ENCODE data around the gene MAP3K4.

MAP3K4 gene

GRCh38 chr6:161134550-161135298 lies 143.2 kb downstream of the MAP3K4 start:
- H3K4me3 ChIP-seq (ENCODE audit: low read length), result no peak overlapping the region
- no peak for TF ChIP-seq ZNF274 (IDR thresholded peaks at IDR 0.05; ENCODE audit: low read depth, low read length)

- no peak overlapping the region for H3K4me3 ChIP-seq (ENCODE audit: low read length)
These were observed 144.4 kb downstream of the MAP3K4 start for GRCh38 chr6:161135695-161136591.

DNA sequence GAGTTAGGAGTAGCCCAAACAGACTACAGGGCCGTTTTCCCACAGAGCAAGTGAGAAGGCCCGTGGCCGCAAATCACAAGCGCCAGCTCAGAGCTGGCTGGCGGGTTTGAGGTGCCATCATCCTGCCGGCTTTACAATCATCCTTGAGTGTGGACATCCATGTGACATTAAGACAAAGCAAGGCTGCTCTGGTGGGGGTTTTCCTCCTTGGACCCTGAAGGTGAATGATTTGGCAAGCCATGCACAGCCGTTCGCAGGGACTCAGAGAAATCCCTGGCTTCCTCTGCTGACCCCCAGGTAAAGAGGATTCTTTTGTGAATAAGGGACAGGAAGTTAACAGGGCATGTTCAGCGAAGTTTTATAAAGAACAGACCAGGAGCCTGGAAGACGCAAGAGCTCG lies 145.1 kb downstream of the MAP3K4 start:
- no peak overlapping the region for H3K4me3 ChIP-seq (ENCODE audit: low read length)
- no peak for TF ChIP-seq ZNF274 (IDR thresholded peaks at IDR 0.05; ENCODE audit: low read depth, low read length)

More at GRCh38 chr6:161135695-161136591, 144.4 kb downstream of the MAP3K4 start:
- TF ChIP-seq ZNF274 (IDR thresholded peaks at IDR 0.05; ENCODE audit: low read depth, low read length), result no peak

DNA sequence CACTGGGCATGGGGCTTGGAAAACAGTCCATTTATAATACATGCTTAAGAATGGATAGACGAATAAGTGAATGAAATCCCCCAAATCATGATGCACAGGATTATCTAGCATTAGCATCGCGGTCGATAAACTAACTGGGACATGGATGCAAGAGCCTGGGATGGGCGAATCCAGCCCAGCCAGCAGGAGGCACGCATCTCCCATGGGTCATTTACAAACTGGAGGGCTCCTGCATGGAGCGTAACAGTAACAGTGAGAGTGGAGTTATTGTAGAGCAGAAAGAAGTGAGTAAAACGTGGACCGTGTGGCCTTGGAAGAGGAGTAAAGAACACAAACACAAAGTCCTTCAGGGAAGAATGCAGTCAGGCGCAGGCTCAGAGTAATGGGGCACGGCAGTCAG lies 145.8 kb downstream of the MAP3K4 start:
- no peak for TF ChIP-seq ZNF274 (IDR thresholded peaks at IDR 0.05; ENCODE audit: low read depth, low read length)
- no peak overlapping the region for H3K4me3 ChIP-seq (ENCODE audit: low read length)

DNA sequence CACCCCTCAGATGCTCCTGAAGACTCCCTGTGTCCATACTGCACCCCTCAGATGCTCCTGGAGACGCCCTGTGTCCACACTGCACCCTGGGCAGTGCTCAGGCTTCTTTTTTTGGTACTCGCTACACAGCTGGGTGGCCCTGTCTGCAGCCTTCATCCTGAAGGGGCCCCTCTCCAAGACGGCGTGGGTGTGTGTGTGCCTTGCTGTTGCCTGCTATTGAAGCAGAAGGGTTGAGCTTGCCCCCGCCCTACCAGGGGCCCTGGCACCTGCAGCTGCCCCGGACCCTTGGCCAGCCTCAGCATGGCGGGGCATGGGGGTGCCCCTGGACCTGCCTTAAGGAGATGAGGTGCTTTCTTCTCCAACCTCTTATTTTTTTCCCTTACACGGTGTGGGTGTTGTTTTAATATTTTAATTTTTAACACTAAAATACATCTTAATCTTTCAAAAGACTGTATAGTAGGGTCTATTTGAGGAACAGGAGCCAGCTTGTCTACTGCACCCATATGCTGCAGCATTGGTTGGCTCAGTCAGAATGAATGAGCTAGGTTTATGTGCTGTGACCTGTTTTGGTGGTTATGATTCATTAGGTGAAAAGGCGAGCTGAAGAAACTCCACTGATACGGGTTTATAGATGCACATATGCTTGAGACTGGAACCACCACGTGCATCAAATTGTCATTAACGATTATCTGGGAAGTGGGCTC lies 146.4 kb downstream of the MAP3K4 start:
- TF ChIP-seq ZNF274 (IDR thresholded peaks at IDR 0.05; ENCODE audit: low read depth, low read length), result no peak
- no peak overlapping the region for H3K4me3 ChIP-seq (ENCODE audit: low read length)

GRCh38 chr6:161138543-161139303 lies 147.2 kb downstream of the MAP3K4 start:
- no peak for TF ChIP-seq ZNF274 (IDR thresholded peaks at IDR 0.05; ENCODE audit: low read depth, low read length)
- no peak overlapping the region for H3K4me3 ChIP-seq (ENCODE audit: low read length)

DNA sequence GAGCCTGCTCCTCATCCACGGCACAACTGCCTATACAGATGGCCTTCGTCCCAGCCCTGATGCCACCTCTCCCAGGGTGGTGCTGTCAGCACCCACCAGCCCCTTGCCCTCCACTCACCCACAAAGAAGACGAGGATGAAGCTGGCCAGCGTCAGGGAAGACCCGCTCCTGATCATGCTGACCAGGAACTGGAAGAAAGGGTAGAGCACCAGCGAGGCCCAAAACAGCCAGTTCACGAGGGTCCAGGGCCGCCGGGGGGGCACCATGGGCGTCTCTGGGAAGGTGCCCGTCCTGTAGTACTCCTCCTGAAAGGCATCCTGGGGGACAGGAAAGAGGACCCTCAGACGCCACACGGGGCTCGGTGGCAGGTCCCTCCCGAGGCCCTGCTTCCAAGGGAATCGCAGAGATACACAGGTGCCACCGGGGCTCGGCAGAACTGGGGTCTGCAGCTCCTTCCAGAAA lies 147.8 kb downstream of the MAP3K4 start:
- TF ChIP-seq ZNF274 (IDR thresholded peaks at IDR 0.05; ENCODE audit: low read depth, low read length), result no peak

GRCh38 chr6:161139766-161140553 lies 148.4 kb downstream of the MAP3K4 start:
- no peak overlapping the region for H3K4me3 ChIP-seq (ENCODE audit: low read length)
- no peak for TF ChIP-seq ZNF274 (IDR thresholded peaks at IDR 0.05; ENCODE audit: low read depth, low read length)

More for the DNA sequence above, 147.8 kb downstream of the MAP3K4 start:
- no peak overlapping the region for H3K4me3 ChIP-seq (ENCODE audit: low read length)

- no peak for TF ChIP-seq ZNF274 (IDR thresholded peaks at IDR 0.05; ENCODE audit: low read depth, low read length)
- no peak overlapping the region for H3K4me3 ChIP-seq (ENCODE audit: low read length)
These were observed 148.9 kb downstream of the MAP3K4 start for GRCh38 chr6:161140554-161140875.

DNA sequence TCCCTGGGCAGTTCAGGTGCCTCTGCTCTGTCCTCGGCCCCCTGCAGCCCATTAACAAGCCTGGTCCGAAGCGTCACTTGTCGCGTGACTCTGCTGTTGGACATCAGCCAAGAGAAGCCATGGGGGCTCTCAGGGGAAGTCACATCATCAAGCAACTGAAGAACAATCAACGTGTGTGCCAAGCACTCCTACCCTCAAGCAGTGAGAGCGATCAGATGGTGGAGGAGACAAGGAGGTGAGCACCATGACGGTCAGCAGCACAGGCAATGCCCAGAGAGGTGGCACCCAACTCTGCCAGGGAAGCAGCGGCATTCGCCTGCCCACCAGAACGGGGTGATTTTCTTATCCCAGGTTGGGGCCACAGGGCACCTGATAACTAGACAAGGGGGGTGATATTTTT lies 149.6 kb downstream of the MAP3K4 start:
- no peak overlapping the region for H3K4me3 ChIP-seq (ENCODE audit: low read length)
- no peak for TF ChIP-seq ZNF274 (IDR thresholded peaks at IDR 0.05; ENCODE audit: low read depth, low read length)

DNA sequence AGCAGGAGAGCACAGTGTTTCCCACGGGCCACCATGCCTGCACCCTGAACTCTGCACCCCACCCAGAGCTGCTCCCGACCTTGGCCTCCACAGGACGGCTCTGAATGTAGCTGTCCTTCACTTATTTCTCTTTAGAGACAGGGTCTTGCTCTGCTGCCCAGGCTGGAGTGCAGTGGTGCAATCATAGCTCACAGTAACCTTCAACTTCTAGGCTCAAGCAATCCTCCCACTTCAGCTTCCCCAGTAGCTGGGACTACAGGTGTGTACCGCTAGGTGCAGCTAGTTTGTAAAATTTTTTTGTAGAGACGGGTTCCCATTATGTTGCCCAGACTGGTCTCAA lies 151.4 kb downstream of the MAP3K4 start:
- H3K4me3 ChIP-seq (ENCODE audit: low read length), result no peak overlapping the region
- no peak for TF ChIP-seq ZNF274 (IDR thresholded peaks at IDR 0.05; ENCODE audit: low read depth, low read length)

DNA sequence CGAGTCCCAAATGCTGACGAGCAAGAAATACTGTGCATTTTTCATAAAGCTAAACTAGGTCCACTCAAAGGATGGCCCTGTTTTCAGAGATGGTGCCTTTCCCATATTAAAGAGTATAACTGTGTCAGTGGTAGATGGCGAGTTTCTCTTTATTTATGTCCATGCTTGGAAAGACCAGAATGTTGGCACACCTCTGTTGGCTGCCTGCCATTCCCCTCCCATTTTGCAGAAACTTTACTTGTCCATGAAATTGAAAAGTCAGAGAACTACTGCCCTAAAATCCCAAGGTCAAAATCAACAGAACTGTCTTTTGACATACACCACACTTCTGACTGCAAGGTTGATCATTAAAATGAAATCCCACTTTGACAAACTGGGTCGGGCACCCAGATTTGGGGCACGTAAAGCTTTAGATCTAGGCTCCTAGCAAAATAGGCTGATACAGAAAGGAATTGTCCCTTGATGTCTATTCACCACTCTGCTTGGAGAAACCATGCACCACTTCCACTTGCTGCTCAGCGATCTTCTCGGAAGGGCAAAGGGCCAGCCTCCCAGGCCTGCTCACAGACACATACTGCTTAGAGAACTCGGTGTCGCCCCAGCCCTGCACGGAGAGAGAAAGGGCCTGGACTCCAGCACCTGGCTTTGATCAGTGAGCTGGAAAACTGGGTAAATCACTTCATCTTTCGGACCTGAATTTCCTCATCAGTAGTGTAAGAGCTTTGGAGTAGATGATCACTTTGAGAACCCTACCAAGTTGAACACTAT lies 152.3 kb downstream of the MAP3K4 start:
- H3K4me3 ChIP-seq (ENCODE audit: low read length), result no peak overlapping the region
- TF ChIP-seq ZNF274 (IDR thresholded peaks at IDR 0.05; ENCODE audit: low read depth, low read length), result no peak

Data from GM08714 (cell line).